Thyroid gland (tissue), 4 donors: Measurements from ENCODE around the gene ADGRG6. TPM values are rescaled to one million over a fixed set of nuclear protein-coding genes. Genes with fewer than 3 reads are reported as not detected.

Experiments
- DNase-seq, 2 donors: peaks; one replicate each; pipeline ENCODE4 v3.0.0-alpha.2; 2019
- H3K27ac ChIP-seq, 3 donors: fragments of 200-600 bp; sonication (generic); 1 replicate in 2 of 3; 2 replicates in 1 of 3; pipeline ENCODE4 v1.5.1; 2016 to 2019; ENCODE audit warnings: mild to moderate bottlenecking in 1 of 3, moderate library complexity in 1 of 3
- H3K27me3 ChIP-seq: fragments of 200-600 bp; sonication (generic); one replicate; pipeline ENCODE4 v1.5.1; 2019
- H3K36me3 ChIP-seq, 2 donors: fragments of 200-600 bp; sonication (generic); one replicate each; pipeline ENCODE4 v1.5.1; 2016 to 2019
- H3K4me1 ChIP-seq, 2 donors: fragments of 200-600 bp; sonication (generic); one replicate each; pipeline ENCODE4 v1.5.1; 2017 to 2019
- H3K4me3 ChIP-seq, 3 donors: fragments of 200-600 bp; sonication (generic); replicated peaks in 1 of 3; 1 replicate in 2 of 3; 2 replicates in 1 of 3; pipeline ENCODE4 v1.5.1; 2016; ENCODE audit warnings: mild to moderate bottlenecking in 1 of 3
- H3K9me3 ChIP-seq: fragments of 200-600 bp; sonication (generic); one replicate; pipeline ENCODE4 v1.5.1; 2017
- CTCF ChIP-seq, 6 experiments: fragments of 200-600 bp in 3 of 6; fragments of 450-650 bp in 3 of 6; sonication (generic) in 3 of 6; IDR thresholded peaks; one replicate each; pipeline ENCODE4 v1.5.1; 2016 to 2019; ENCODE audit warnings: antibody characterized with exemption in 6 of 6, mild to moderate bottlenecking in 2 of 6, inconsistent platforms in 1 of 6, moderate library complexity in 1 of 6
- POLR2A ChIP-seq, 2 donors: fragments of 450-650 bp; IDR thresholded peaks; one replicate each; pipeline ENCODE4 v1.6.1; 2017; ENCODE audit warnings: antibody characterized with exemption in 2 of 2, mild to moderate bottlenecking in 2 of 2, moderate library complexity in 1 of 2
- WGBS, 2 donors: methylation state at CpG; one replicate each; pipeline ENCODE4 v1.1.5; 2017; 5-methylcytosine and 5-hydroxymethylcytosine counted together
- intact Hi-C: fragments of 100-400 bp; cut with DNase I; formaldehyde crosslinking; loops from one replicate; pipeline ENCODE4 v1.15.1; 2023
- total RNA-seq, 4 donors: library from RNA; depleted of rRNA; stranded (reverse); fragments of >200 nt; gene quantifications; one replicate each; pipeline ENCODE4 v1.2.3, GENCODE V29; 2016

The ADGRG6 gene
- total RNA-seq, 4 donors from 2014 or later = 2.9 to 10.5 (median 7.1) TPM

- no peak overlapping the region for H3K4me3 ChIP-seq
- WGBS, 2 donors = 72 to 81% methylated on average over 5 of the region's 5 CpGs
- intact Hi-C loops = no loop called here
- TF ChIP-seq CTCF (IDR thresholded peaks at IDR 0.05) (no peak), POLR2A (IDR thresholded peaks at IDR 0.05) (no peak)
- H3K36me3 ChIP-seq = no peaks in the 10 kb centered on the region
- H3K27me3 ChIP-seq = no peaks in the 10 kb centered on the region
- no peaks in the 10 kb centered on the region for H3K9me3 ChIP-seq
- no peaks in the 10 kb centered on the region for H3K4me1 ChIP-seq
- H3K27ac ChIP-seq = no peak overlapping the region
- DNase-seq = no peak
Observed at GRCh38 chr6:142482974-142483373, 181.2 kb downstream of the ADGRG6 start.

- no peak for TF ChIP-seq POLR2A (IDR thresholded peaks at IDR 0.05)
- TF ChIP-seq CTCF (IDR thresholded peaks at IDR 0.05) = no peak
- Histone ChIP-seq H3K4me1 (no peaks in the 10 kb centered on the region), H3K27me3 (no peaks in the 10 kb centered on the region), H3K27ac (no peak overlapping the region), H3K36me3 (no peaks in the 10 kb centered on the region), H3K9me3 (no peaks in the 10 kb centered on the region), H3K4me3 (no peak overlapping the region)
- WGBS, 2 donors = 72 to 79% methylated on average over 2 of the region's 2 CpGs
- intact Hi-C loops = no loop called here
- DNase-seq = no peak
Observed at GRCh38 chr6:142485256-142485655, 183.4 kb downstream of the ADGRG6 start.

GRCh38 chr6:142489722-142490610 lies 188.2 kb downstream of the ADGRG6 start:
- DNase-seq = no peak
- 88% methylated on average over 1 of the region's 1 CpG for WGBS, 2 donors
- no peak overlapping the region for H3K27ac ChIP-seq
- TF ChIP-seq CTCF (IDR thresholded peaks at IDR 0.05) (no peak), POLR2A (IDR thresholded peaks at IDR 0.05) (no peak)
- H3K36me3 ChIP-seq = no peaks in the 10 kb centered on the region
- H3K4me3 ChIP-seq = no peak overlapping the region
- no peaks in the 10 kb centered on the region for H3K27me3 ChIP-seq
- no peaks in the 10 kb centered on the region for H3K4me1 ChIP-seq
- intact Hi-C loops = no loop called here
- no peaks in the 10 kb centered on the region for H3K9me3 ChIP-seq

Other genes with a start within 250 kb of the ADGRG6 start
- gene GJE1, start 169.1 kb upstream of the ADGRG6 start, total RNA-seq = not detected
- gene NMBR, start 154.9 kb upstream of the ADGRG6 start, total RNA-seq = under 1 TPM in 1 of 4 donors, not detected in 3; 0.33 TPM
- gene VTA1, start 154.7 kb upstream of the ADGRG6 start, total RNA-seq = 10 to 100 TPM; 33.6 to 54.5 (median 47.0) TPM